HG02870 (cell line): ENCODE results near the gene PPP1R12A.
A peak's percentile ranks its signal among the peaks of the same experiment; 100 is the strongest.
"Not testable (repeated sequence)": the region's sequence is repeated elsewhere in the genome, so short reads cannot be mapped to it uniquely, and the experiment has no call there.

Source experiments
- ATAC-seq: cut with Tn5 transposase; IDR thresholded peaks from one replicate; pipeline ENCODE4 v1.9.1; 2021; ENCODE audit warnings: mild to moderate bottlenecking, moderate library complexity; ENCODE audit not compliant: unreplicated experiment

Gene PPP1R12A

GRCh38 chr12:79935021-79935623 is at the start of gene PPP1R12A:
PPP1R12A (minus strand) TSS chr12:79935097; CDS start chr12:79934931, 166 bp downstream.
- ATAC-seq: peak; percentile 87

DNA sequence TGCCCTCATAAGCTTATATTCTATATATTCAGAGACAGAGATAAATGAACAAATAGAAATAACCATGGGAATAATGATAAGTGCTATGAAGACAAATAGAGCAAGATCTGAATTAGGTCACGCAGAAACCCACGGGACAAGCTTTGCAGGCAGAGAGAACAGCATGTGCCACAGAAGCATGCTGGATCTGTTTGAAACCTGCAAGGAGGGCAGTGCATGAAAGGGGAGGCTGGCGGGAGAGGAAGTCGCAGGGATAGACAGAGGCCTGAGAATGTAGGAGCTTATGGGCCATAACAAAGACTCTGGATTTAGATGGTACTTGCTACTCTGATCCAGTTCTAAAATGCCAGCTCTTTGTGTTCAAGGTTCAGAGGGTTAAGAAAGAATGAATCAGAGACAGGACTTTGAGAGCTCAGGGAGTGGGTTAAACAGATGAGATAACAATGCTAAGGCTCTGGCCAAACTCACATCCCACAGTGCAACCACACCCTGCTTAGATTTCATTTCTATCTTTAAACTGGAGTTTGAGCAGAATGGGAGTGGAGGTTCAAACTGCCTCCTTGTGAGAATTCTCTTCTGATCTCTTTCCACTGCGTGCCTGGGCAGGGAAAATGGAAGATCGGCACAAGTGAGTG is 49.2 kb upstream of the PPP1R12A start:
- ATAC-seq: no peak

DNA sequence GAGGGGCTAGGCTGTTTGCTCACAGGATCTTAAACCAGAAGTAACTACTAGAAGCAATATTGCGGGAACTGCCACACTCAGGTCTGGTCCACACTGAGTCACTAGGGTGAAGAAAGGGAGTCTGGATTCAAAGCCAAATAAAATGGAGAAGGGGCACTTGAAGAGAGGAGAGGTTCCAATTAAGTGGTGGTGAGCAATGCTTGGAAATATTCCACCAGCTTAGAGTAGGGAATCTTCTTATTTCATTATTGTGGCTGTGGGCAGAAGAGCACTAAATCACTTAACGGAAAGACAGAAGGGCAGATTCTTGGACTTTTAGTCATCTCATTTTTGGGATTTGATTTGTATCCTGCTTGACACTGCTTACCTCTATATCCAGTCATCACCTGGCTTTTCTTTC is 48.6 kb upstream of the PPP1R12A start:
- ATAC-seq: no peak

DNA sequence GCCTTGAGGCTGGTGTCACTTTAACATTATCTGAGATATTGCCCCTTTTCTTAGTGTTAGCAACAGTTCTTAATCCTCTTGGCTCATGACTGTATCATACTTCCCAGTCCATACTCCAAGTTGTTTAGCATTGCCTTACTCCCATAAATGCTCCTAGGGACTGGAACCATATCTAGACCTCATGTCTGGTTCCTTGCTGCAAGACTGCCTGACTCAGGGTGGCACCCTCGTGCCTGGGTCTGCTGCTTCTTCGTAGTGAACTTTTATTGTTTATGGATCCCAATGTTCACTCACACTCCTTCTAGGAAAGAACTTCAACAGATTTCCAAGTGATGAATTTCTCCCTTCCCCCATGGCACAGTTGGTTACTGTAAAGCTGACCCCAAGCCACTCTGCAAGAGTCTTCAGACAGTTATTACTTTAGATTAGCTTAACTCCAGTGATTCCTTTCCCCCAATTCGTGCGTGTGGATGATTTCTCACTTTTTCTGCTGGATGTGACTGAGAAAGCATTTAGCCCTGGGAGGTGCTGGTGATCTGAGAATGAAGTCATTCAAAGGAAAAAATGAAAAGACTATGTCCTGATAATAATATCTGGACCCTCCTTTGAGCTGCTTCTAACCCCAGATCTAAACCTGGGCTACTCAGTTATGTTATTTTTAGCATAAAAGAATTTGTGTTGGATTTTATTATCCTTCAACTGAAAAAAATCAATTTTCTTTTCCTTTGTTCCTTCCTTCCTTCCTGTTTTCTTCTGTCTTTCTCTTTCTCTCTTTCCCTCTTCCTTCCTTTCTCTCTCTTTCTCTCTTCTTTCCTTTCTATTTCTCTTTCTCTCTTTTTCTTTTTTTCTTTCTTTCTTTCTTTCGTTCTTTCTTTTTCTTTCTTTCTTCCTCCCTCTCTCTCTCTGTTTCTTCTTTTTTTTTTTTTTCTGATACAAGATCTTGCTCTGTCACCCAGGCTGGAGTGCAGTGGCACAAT is 47.5 kb upstream of the PPP1R12A start:
- no peak for ATAC-seq

GRCh38 chr12:79978692-79979091 is 43.8 kb upstream of the PPP1R12A start:
- no peak for ATAC-seq

DNA sequence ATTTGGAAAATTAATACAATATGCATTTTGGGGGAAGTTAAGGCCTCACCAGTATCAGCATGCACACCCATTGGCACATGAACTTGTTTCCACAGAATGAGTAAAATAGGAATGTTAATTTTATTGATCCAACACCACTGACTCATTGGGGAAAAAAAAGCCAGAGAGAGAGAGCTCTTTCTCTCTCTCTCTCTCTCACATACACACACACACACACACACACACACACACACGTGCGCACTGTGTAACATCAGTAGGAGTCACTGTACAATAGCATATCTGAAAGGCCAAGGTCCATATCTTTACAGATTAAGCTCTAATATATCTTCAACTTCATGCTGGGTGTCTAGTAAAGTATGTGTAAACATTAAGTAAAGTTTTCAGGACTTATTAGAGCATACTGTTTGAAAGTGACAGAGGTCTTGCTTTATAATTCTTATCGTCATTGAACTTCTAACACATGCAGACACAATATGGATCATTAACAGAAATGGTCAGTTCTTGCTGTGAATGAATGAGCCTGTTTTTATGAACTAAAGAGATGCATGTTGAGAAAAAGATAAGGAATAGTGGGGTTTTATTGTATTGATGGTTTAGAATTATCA is 43.1 kb upstream of the PPP1R12A start:
- not testable (repeated sequence) for ATAC-seq

- ATAC-seq: no peak
These were observed 40.2 kb upstream of the PPP1R12A start for GRCh38 chr12:79975143-79975542.

- no peak for ATAC-seq
These were observed 38.9 kb upstream of the PPP1R12A start for GRCh38 chr12:79973801-79974200.

DNA sequence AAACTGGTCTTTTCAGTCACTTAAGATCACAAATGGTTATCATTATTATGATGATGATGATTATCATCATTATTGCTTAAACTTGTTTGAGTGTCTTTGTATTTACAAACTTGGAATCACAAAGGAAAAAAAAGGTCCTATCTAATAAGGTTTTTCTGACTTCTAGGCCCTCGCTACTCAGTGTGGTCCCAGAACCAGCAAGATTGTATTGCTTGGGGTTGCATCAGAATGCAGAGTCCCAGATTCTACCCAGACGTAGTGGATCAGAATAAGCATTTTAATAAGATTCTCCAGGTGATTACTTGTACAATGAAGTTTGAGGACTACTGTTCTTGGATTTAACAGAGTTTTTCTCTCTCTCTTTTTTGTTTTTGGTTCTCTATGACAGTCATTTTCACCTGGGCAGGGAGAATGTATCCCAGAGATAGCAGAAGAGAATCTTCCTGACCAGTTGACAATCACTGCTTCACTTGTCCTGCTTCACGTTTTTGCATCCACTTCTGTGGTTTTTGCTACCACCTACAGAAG is 29.3 kb upstream of the PPP1R12A start:
- ATAC-seq: no peak

- ATAC-seq: no peak
These were observed 26.5 kb upstream of the PPP1R12A start for GRCh38 chr12:79961411-79961810.

- no peak for ATAC-seq
These were observed 24.6 kb upstream of the PPP1R12A start for GRCh38 chr12:79959484-79959883.

GRCh38 chr12:79956896-79957295 is 22.0 kb upstream of the PPP1R12A start:
- ATAC-seq: no peak

DNA sequence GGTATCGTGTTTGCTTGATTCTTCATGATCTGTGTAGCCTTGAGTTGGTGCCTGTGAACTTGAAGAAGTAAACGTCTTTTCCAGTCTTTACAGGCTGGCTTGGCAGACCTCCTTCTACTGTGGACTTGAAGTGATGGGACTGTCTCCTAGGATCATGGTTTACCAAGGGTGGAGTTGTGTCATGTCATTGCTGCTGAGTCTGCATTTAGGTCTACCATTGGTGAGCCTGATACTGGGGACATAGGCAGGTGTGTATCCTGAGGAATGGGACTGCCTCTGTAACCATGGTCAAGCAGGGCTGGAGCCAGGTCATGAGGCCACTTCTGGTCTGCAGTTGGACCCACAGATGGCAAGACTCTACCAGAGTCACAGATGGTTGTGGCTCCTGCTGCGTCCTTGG is 20.7 kb upstream of the PPP1R12A start:
- no peak for ATAC-seq

GRCh38 chr12:79954037-79954610 is 19.2 kb upstream of the PPP1R12A start:
- no peak for ATAC-seq

GRCh38 chr12:79949098-79949497 is 14.2 kb upstream of the PPP1R12A start:
- ATAC-seq: no peak

DNA sequence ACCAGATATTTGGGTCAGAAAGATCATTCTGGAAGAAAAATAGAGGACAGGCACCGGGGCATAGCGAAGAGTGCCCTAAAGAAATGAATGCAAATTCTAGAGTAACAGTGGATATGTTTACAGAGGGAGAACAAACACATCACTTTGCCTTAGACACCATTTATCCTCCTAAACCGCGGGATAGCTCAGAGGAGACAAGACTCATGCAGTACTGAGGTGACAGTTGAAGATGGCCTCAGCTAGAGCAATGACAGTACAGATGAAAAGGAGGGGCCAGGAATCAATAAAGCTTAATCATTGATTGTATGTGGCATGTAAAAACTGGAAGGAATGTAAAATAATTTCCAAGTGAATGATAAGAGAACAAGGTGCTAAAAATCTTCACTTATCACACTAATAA is 10.5 kb upstream of the PPP1R12A start:
- ATAC-seq: no peak

GRCh38 chr12:79944565-79944964 is 9.7 kb upstream of the PPP1R12A start:
- no peak for ATAC-seq

DNA sequence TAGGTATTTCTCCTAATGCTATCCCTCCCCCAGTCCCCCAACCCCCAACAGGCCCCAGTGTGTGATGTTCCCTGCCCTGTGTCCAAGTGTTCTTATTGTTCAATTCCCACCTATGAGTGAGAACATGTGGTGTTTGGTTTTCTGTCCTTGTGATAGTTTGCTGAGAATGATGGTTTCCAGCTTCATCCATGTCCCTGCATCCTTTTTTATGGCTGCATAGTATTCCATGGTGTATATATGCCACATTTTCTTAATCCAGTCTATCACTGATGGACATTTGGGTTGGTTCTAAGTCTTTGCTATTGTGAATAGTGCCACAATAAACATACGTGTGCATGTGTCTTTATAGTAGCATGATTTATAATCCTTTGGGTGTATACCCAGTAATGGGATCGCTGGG is 7.9 kb upstream of the PPP1R12A start:
- ATAC-seq: not testable (repeated sequence)

- ATAC-seq: no peak
These were observed 4.9 kb upstream of the PPP1R12A start for GRCh38 chr12:79939728-79940310.

- no peak for ATAC-seq
These were observed 3.9 kb upstream of the PPP1R12A start for GRCh38 chr12:79938843-79939242.
